ENCODE results near the gene TMEM140.
A peak's percentile ranks its signal among the peaks of the same experiment; 100 is the strongest.
"Not testable (repeated sequence)": the region's sequence is repeated elsewhere in the genome, so short reads cannot be mapped to it uniquely, and the experiment has no call there.

The TMEM140 gene

GRCh38 chr7:135147899-135148721 lies at the start of gene TMEM140:
TSS of gene TMEM140 (plus strand) at chr7:135148072. CDS start at chr7:135164442, 16,370 bp downstream.
- DNase-seq: peak; percentile 56

GRCh38 chr7:135098391-135098790 lies 49.5 kb upstream of the TMEM140 start:
- no peak for DNase-seq

DNA sequence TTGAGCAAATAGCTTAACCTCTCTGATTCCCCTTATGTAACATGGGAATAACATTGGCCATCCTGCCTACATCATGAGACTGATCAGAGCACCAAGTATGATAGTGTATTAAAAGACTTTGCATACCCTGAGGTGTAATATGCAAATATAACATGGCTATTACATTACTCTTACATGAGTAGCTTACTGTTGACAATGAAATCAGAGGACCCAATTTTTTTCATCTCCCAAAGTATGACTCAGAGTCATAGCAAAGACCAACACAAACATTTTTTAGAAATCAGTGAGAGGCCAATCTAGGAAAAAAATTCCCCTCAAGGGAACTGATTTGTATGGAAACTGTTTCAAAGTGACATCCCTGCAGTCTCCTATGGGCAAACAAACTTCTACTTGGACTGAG lies 47.0 kb upstream of the TMEM140 start:
- no peak for DNase-seq

DNA sequence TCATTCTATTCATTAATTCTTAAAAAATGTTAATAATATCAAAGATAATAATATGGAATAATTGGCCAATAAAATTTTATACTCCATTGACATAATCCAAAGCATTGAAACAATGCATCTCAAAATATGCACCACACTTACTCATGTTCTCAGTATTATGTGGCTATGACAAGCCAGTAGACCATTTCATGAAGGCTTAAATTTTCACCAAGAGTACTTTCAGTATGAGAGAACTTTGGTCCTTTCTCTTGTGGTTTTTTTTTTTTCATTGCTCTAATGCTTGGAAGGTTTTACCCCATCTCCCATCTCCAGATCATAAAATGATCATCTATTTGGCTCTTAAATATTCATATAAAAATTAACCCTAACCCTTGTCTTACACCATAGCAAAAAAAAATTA lies 45.5 kb upstream of the TMEM140 start:
- DNase-seq: no peak

DNA sequence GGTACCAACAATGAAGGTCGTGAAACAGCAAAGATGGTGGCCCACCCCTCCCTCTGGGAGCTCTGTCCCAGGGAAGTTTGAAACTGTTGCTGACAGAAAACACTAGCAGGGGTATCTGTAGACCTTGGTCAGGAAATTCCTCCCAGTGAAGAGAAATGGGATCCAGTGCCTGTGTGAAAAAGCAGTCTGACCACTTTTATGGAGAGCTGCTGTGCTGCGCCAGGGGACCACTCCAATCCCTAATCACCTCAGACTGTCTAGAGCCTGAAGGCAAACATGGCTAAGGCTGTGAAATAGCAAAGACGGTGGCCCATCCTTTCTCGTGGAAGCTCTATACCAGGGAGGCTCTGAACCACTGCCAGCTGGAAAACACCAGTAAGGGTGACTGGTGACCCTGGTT lies 38.3 kb upstream of the TMEM140 start:
- DNase-seq: no peak

DNA sequence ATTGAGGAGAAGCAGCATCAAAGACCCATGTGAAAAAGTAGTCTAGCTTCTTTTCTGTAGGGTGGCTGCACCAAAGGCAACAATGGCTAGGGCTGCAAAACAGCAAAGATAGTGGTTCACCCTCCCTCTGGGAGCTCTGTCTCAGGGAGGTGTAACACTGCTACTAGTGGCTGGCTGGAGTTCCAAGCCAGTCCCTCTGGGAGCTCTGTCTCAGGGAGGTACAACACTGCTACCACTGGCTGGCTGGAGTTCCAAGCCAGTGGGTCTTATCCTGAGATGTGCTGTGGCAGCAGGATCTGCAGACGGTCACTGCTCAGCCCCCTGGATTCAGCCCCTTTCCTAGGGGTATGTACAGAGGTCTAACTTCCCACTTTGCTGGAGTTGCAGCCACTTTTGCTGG lies 37.9 kb upstream of the TMEM140 start:
- no peak for DNase-seq

- DNase-seq: no peak
Observed at GRCh38 chr7:135111379-135111778, 36.5 kb upstream of the TMEM140 start.

DNA sequence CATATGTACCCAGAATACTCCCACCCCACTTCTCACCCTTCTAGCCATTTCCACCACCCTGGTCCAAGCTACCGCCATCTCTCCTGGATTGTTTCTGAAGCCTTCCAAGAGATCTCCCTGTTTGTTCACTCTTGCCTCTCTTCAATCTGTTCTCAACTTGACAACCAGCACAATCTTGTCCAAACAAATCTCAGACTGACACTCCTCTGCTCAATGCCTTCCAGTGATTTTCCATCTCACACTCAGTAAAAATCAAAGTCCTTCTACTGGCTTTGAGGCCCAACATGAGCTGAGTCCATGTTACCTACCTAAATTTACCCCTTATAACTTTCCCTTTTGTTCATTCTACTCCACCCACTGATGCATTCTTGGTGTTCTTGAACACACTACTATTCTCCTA lies 33.2 kb upstream of the TMEM140 start:
- DNase-seq: no peak

- no peak for DNase-seq
Observed at GRCh38 chr7:135117096-135117495, 30.8 kb upstream of the TMEM140 start.

DNA sequence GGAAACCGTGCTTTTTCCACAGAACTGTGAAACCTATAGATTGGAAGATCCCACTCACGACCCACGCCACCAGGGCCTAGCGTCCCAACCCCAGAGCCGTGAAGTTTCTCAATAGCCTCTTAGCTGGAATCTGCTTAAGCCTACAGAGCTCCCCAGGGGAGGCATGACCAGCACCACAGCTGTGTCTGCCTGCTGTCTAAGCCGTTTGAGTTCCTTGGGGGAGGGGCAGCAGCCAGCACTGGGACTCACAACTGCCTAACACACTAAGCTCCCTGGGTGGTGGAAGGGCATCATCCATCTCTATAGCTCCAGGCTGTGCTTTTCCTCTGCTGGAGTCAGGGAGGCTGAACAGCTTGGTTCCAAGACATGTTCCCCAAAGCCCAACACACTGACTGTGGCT lies 26.0 kb upstream of the TMEM140 start:
- no peak for DNase-seq

DNA sequence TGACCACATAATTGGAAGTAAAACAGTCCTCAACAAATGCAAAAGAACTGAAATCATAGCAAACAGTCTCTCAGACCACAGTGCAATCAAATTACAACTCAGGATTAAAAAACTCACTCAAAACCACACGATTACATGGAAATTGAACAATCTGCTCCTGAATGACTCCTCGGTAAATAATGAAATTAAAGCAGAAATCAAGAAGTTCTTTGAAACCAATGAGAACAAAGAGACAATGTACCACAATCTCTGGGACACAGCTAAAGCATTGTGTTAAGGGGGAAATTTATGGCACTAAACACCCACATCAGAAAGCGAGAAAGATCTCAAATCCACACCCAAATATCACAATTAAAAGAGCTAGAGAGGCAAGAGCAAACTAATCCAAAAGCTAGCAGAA lies 23.2 kb upstream of the TMEM140 start:
- DNase-seq: not testable (repeated sequence)

- DNase-seq: no peak
Observed at GRCh38 chr7:135128931-135129330, 18.9 kb upstream of the TMEM140 start.

DNA sequence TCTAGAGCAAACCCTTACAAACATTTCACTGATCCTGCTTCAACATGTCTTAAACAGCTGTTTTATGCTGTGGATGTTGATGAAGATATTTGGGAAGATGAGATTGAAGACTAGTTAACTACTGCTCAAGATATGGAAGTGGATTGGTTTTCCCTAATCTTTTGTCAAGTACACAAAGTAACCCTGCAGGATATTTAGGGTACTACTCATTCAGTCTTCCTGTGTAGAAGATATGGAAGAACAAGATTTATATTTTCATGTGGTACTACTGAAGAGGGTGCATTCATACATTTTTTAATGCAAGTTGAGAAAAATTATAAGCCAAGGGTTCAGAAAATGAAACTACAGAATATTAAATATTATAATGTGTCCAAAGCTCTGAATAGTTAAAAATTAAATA lies 18.3 kb upstream of the TMEM140 start:
- DNase-seq: no peak

GRCh38 chr7:135143885-135144668 lies 3.8 kb upstream of the TMEM140 start:
- DNase-seq: no peak

DNA sequence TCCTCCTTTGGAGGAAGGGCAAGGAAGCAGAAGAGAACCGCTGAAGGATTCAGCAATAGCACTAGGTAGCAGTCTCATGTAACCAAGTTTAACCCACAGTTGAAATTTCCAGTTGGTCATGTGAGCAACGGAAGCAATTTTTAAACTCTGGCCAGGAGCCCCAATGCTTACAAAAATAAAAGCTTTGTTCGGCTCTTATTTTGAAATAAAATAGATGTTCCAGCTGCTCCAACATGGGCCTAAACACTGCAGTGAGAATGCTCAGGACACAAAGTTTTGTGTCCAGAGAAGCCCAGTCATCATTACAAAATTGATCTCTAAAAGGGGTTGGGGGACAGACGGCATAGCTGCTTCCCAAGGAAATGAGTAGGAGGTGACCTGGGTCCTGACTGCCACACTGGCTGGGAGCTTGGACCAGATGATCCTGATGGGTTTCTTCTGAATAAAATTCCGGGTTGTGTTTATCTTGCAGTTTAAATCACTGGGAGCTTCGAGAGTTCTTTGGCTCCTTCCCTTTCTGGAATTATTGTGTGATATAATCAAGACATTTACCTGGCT lies 452 bp upstream of the TMEM140 start:
- no peak for DNase-seq

DNA sequence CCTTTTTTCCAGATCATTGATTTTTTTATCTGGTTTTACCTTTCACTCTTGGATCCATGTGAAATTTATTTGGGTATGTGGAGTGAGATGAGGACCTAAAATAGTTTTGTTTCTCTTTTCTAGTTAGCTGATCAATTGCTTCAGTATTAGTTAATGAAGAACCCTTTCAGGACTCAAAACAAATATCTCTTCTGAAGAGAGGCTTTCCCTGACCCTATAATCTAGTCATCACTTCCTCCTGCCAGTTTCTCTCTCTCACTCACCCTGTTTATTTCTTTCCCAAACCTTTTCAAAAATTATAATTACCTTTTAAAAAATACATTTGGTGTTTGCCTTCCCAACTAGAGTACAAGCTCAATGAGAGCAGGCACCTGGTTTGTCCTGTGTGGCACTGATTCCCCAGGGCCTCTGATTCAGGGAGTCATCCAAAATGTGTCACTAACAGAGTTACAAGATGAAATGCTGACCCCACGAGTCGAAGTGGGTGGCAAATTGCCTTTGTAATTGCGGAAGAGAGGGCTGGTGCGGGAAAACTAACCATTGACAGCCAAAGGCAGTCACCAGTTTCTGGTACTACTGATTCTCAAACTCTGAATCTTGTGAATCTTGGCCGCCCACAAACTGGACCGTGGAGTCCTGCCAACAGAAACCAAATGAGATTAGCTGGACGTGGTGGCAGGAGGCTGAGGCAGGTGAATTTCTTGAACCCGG lies 2.4 kb downstream of the TMEM140 start:
- DNase-seq: no peak

GRCh38 chr7:135151132-135151531 lies 3.3 kb downstream of the TMEM140 start:
- DNase-seq: no peak

DNA sequence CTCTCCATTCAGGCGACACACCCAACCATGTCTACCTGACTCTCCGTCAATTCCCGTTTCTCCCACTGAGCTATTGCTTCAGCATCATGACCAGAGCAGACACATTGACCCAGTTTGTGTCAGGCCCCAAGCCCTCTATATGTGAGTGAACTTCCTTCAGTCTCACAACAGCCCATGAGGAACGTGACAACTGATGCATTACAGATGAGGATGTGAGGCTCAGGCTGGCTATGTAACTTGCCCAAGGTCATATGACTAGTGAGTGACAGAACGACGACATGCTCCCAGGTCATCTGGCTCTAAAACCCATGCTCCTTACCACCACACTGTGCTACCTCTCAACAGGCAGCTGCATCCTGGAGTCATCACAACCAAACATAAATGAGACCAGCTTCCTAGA lies 3.7 kb downstream of the TMEM140 start:
- no peak for DNase-seq

- no peak for DNase-seq
Observed at GRCh38 chr7:135152442-135152841, 4.6 kb downstream of the TMEM140 start.

GRCh38 chr7:135154734-135155133 lies 6.9 kb downstream of the TMEM140 start:
- DNase-seq: no peak

DNA sequence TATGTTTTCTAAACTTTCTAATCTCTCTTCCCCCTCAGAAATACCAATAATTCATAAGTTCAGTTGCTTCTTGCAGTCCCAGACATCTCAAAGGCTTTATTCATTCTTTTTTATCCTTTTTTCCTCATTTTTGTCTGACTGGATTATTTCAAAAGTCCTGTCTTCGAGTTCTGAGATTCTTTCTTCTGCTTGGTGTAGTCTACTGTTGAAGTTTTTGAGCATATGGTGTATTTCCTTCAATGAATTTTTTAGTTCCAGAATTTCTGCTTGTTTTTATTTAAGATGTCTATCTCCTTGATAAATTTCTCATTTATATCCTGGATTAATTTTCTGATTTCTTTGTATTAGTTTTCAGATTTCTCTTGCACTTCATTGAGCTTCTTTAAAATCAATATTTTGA lies 8.4 kb downstream of the TMEM140 start:
- DNase-seq: no peak

GRCh38 chr7:135158141-135158655 lies 10.3 kb downstream of the TMEM140 start:
- no peak for DNase-seq

- DNase-seq: no peak
Observed at GRCh38 chr7:135158874-135159273, 11.0 kb downstream of the TMEM140 start.

Measured in activated gamma-delta T cell treated with Interleukin-2 at 50 U/mL for 16 hours (primary cell).